ENCODE data around the gene CD300C.

Gene CD300C

DNA sequence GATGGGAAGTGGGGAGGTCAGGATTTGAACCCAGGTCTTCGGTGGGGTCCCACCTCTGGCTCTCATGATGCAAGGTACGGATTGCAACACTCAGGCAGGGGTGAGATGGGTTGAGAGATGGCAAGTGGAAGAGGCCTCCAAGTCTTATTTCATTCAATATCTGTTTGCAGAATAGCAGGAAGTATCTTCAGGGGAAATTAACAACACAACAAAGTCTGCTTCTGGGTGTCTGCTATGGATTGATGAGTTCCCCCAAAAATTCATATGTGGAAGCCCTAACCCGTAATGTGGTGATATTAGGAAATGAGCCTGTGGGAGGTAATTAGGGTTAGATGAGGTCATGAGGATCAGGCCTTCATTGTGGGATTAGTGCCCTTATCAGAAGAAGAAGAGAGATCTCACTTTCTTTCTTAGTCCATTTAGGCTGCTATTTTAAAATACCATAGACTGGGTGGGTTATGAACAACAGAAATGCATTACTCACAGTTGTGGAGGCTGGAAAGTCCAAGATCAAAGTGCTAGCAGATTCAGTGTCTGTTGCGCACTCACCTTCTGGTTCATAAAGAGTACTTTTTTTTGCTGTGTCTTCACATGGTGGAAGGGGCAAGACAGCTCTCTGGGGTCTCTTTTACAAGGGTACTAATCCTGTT is 25.8 kb upstream of the CD300C start:
- POLR2A ChIA-PET, result no interaction called here
- TF ChIP-seq, protein P1, sequence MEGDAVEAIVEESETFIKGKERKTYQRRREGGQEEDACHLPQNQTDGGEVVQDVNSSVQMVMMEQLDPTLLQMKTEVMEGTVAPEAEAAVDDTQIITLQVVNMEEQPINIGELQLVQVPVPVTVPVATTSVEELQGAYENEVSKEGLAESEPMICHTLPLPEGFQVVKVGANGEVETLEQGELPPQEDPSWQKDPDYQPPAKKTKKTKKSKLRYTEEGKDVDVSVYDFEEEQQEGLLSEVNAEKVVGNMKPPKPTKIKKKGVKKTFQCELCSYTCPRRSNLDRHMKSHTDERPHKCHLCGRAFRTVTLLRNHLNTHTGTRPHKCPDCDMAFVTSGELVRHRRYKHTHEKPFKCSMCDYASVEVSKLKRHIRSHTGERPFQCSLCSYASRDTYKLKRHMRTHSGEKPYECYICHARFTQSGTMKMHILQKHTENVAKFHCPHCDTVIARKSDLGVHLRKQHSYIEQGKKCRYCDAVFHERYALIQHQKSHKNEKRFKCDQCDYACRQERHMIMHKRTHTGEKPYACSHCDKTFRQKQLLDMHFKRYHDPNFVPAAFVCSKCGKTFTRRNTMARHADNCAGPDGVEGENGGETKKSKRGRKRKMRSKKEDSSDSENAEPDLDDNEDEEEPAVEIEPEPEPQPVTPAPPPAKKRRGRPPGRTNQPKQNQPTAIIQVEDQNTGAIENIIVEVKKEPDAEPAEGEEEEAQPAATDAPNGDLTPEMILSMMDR (IDR thresholded peaks at IDR 0.05; ENCODE audit: control extremely low read depth, extremely low read depth, low read depth, missing control alignments), result no peak
- no peak for DNase-seq (ENCODE audit: extremely low spot score)
- CTCF ChIA-PET, result no interaction called here

- TF ChIP-seq, protein P1 (IDR thresholded peaks at IDR 0.05; ENCODE audit: control extremely low read depth, extremely low read depth, low read depth, missing control alignments), result no peak
- POLR2A ChIA-PET, result no interaction called here
- no peak for DNase-seq (ENCODE audit: extremely low spot score)
- CTCF ChIA-PET, result interaction anchor here (1.6 kb wide), 1 partner anchor 202 kb away, joined by 4 read pairs; no protein-coding TSS in a partner anchor
Observed at GRCh38 chr17:74569020-74570003, 23.4 kb upstream of the CD300C start.

DNA sequence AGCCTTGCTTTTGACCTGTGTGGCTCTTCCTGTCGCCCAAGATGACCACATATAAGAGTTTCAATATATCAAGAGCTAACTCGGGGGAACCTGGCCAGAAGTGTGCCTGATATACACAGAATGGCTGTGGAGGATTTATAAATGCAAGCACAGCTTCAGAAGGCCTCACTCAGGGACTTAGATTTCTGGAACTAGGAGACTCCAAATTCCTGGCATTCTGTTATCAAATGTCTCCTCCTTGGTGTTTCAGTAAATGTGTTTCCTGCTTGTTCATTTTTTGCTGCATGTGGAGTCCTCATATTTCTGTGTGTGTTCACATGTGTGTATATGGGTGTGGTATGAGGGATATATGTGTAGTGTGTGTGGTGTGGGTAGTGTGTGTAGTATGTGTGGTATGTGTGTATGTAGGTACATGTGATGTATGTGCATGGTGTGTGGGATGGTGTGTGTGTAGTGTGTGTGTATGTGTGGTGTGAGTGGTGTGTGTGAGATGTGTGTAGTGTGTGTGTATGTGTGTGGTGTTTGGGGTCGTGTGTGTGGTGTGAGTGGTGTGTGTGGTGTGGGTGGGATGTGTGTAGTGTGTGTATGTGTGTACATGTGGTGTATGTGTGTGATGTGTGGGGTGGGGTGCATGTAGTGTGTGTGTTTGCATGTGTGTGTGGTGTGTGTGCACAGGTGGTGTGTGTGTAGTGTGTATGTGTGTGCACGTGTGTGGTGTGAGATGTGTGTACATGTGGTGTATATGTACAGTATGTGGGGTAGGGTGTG is 22.4 kb upstream of the CD300C start:
- TF ChIP-seq, protein P1 (IDR thresholded peaks at IDR 0.05; ENCODE audit: control extremely low read depth, extremely low read depth, low read depth, missing control alignments), result no peak
- ChIA-PET CTCF (interaction anchor here (2.7 kb wide), 1 partner anchor 168 kb away, joined by 14 read pairs; the partner anchor contains the start of gene RAB37), POLR2A (no interaction called here)
- no peak for DNase-seq (ENCODE audit: extremely low spot score)

DNA sequence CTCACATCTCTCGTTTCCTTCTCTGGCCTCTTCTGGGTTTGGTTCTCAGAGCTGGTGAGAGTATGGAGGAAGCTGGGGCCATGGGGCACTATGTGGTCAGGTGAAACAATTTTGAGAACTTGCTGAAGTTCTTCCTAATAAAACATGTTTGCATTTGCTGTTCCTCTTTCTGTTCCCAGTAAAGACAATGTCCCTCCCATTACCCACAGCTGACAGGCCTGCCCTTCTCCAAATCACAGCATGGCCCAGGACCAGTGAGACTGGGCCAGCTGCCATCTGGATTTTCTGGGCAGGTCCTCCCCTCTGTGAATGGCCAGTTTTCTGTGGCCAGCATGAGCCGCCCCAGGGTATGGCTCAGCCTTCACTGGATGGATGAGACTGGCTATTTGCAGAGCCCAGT is 21.5 kb upstream of the CD300C start, which contains the start of gene CD300H:
Gene CD300H, minus strand, starts transcription at position 113 of the 400 bp plus-strand sequence.
- TF ChIP-seq, protein P1 (IDR thresholded peaks at IDR 0.05; ENCODE audit: control extremely low read depth, extremely low read depth, low read depth, missing control alignments), result no peak
- DNase-seq (ENCODE audit: extremely low spot score), result no peak
- ChIA-PET CTCF (interaction anchor here (1.9 to 2.7 kb wide), 3 partner anchors 11 to 169 kb away, joined by 11 to 27 read pairs (median 14); partner anchors contain the start of gene RAB37), POLR2A (no interaction called here)

GRCh38 chr17:74566132-74566753 is 20.3 kb upstream of the CD300C start:
- POLR2A ChIA-PET, result no interaction called here
- CTCF ChIA-PET, result interaction anchor here (0.8 to 2.7 kb wide), 19 partner anchors 8 to 195 kb away, joined by 3 to 27 read pairs (median 4); partner anchors contain the start of genes CD300LD and RAB37
- TF ChIP-seq, protein P1 (IDR thresholded peaks at IDR 0.05; ENCODE audit: control extremely low read depth, extremely low read depth, low read depth, missing control alignments), result peak; percentile 58
- peak; percentile 55 for DNase-seq (ENCODE audit: extremely low spot score)

All from GM10248 (cell line).